DMS53 treated with DMSO at 0.1 percent for 48 hours (cell line): ENCODE data around the gene PLD2.

Experiments used
- DNase-seq: peaks from one replicate; lab custom pipeline; 2025; ENCODE audit not compliant: unreplicated experiment; lab: John Stamatoyannopoulos, UW

Gene PLD2, protein sequence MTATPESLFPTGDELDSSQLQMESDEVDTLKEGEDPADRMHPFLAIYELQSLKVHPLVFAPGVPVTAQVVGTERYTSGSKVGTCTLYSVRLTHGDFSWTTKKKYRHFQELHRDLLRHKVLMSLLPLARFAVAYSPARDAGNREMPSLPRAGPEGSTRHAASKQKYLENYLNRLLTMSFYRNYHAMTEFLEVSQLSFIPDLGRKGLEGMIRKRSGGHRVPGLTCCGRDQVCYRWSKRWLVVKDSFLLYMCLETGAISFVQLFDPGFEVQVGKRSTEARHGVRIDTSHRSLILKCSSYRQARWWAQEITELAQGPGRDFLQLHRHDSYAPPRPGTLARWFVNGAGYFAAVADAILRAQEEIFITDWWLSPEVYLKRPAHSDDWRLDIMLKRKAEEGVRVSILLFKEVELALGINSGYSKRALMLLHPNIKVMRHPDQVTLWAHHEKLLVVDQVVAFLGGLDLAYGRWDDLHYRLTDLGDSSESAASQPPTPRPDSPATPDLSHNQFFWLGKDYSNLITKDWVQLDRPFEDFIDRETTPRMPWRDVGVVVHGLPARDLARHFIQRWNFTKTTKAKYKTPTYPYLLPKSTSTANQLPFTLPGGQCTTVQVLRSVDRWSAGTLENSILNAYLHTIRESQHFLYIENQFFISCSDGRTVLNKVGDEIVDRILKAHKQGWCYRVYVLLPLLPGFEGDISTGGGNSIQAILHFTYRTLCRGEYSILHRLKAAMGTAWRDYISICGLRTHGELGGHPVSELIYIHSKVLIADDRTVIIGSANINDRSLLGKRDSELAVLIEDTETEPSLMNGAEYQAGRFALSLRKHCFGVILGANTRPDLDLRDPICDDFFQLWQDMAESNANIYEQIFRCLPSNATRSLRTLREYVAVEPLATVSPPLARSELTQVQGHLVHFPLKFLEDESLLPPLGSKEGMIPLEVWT

DNA sequence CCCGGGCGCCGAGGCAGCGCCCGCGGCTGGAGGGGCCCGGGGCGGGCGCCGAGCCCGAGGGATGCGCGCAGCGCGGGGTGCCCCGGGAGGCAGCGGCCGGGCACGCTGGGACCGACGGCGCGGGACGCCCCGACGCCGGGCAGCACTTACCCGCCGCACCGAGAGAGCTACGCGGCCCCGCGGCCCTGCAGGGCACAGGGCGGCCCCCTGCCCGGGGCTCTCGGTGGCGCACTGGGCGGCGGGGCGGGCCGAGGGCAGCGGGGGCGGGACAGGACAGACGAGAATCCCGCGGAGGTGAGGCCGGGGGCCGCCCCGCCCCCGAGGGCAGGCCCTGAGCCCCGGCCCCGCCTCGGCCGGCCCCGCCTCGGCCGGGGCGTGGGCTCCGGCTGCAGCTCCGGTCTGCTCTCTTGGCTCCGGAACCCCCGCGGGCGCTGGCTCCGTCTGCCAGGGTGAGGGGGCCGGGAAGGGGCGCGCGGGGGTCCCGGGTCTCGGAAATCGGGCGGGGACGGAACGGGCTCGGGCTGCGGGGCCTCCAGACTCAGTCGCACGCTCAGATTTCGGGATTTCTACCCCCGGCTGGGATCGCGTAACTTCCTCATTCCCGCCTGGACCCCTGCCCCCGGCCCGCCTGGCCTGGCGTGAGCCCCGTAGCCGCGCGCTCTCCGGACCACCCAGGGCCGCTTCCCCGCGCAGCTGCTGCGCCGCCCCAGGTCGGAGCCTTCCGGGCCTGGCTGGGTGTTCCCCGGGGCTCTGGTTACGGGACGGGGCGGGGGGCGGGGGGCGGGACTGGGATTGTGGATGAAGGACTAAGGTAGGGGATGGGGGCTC lies at the start of gene PLD2:
TSS of gene PLD2 (plus strand) at position 376 of the 828 bp plus-strand sequence. CDS start 621 bp downstream, outside the sequence.
- DNase-seq: peak; percentile 53

GRCh38 chr17:4759776-4760236 lies 47.1 kb upstream of the PLD2 start:
- no peak for DNase-seq

GRCh38 chr17:4764595-4764994 lies 42.4 kb upstream of the PLD2 start:
- DNase-seq: no peak

- no peak for DNase-seq
These were observed 40.8 kb upstream of the PLD2 start for GRCh38 chr17:4766201-4766600.

- no peak for DNase-seq
These were observed 40.2 kb upstream of the PLD2 start for GRCh38 chr17:4766723-4767122.

GRCh38 chr17:4768298-4768697 lies 38.7 kb upstream of the PLD2 start:
- no peak for DNase-seq

DNA sequence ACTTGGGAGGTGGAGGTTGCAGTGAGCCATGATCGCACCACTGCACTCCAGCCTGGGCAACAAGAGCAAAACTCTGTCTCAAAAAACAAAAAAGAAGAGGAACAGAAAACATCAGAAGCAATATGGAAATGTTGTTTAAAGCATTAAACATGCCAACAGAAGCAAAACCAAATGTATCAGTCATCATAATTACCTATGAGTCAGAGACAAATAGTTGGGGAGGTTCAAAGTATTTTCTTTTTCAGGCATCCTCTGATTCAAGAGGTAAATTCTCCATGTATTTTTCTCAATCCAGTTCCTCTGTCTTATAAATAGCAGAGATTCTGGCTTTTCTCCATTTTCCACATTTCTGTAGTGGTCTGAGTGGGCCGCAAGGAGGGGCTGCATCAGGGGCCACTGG lies 37.3 kb upstream of the PLD2 start:
- no peak for DNase-seq

GRCh38 chr17:4771519-4772234 lies 35.3 kb upstream of the PLD2 start, which contains the start of gene TM4SF5:
TM4SF5 (plus strand) TSS chr17:4771886; CDS start chr17:4771923, 37 bp downstream.
- DNase-seq: peak; percentile 5

DNA sequence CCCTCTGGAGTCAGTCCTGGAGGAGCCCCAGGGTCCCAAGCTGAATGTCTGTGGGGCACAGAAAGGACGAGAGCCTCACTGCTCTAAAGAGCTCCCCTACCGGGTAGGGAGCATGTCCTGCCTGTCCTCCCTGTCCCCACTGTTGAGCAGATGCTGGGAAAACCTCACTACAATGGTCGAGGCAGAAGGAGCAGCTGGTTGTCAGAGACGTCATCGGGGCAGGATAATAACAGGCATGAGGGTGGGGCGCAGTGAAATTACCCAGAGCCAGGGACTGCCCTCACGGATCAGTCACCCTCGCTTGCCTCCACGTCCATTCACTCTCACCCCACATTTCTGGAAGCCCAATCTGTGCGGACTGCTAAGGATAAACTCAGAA lies 34.7 kb upstream of the PLD2 start:
- DNase-seq: no peak

GRCh38 chr17:4777969-4778760 lies 28.8 kb upstream of the PLD2 start:
- DNase-seq: no peak

DNA sequence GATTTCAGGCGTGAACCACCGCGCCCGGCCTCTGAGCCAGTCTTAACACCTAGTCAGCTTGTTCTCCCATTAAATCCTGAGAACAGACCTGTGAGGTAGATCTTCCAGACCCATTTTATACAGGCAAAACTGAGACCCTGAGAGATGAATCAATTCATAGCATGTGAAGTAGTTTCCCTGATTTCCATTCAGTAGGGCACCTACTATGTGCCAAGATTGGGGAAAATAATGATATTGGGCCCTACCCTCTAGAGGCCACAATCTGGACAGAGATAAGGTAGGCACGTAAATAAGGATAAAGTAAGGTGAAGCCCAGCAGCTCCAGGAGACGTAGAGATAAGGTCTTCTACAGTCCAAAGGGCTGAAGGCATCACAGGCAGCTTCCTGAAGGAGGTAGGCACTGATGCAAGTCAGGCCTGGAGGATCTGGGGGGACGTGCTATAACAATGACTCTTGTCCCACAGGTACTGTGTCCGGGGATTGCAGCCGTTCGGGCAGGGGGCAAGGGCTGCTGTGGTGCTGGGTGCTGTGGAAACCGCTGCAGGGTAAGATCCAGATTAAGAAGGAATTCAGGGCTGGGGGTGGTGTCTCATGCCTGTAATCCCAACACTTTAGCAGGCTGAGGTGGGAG lies 26.5 kb upstream of the PLD2 start:
- no peak for DNase-seq

- DNase-seq: no peak
These were observed 24.3 kb upstream of the PLD2 start for GRCh38 chr17:4782652-4783051.

DNA sequence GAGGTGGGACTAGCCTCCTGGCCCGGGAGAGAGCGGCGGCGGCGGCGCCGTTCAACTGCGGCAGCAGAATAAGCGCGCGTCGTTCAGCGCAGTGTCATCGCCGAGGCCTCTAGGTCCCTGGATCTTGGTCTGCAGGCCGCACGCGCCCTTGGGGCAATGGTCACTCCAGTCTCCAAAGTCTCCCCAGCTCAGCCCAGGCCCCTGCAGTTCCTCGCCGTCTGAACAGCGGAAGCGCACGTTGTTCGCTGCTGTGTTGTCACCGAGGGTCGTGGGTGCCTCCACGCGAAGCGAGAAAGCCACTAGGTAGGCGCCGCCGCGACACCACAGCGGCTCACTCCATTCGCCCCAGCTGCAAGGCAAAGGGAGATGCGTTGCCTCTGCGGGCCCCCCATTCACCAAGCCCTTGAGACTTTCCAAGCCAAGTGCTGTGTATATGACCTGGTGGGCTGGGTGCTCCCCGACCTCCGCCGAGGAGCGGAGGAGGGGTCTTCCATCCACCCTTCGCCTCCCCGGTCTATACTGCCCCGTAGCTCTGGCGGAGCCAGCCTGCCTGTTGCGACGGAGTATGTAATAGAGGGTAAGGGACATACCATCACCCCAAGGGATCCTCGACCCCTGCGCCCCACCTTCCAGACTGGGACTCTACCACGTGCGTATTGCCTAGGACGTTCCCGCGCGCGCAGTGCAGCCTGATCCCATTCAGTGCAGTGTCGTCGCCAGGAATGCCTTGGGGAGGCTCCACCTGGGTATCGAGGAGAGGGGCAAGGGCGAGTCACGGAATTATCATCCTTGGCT lies 21.4 kb upstream of the PLD2 start:
- DNase-seq: peak; percentile 8

DNA sequence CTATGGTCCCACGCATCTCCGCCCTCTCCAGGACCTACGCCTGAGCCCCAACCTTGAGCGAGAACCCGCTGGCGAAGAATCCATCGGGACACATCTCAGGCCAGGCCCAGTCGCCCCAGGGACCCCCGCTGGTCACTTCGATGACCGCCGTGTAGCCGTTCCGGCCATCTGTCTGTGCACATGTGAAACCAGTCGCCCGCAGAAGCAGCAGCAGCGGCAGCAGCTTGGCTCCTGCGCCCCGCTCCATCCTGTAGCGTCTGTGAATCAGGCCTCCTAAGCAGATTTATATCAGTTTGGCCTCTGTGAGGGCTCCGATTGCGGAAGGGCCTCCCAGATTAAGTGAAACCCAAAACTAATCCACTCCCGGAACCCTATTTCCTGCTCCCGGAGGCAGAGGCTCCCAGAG lies 20.8 kb upstream of the PLD2 start, which contains the start of gene VMO1:
TSS of gene VMO1 (minus strand) at position 259 of the 406 bp plus-strand sequence. CDS start at position 247, 12 bp downstream.
- peak; percentile 3 for DNase-seq

DNA sequence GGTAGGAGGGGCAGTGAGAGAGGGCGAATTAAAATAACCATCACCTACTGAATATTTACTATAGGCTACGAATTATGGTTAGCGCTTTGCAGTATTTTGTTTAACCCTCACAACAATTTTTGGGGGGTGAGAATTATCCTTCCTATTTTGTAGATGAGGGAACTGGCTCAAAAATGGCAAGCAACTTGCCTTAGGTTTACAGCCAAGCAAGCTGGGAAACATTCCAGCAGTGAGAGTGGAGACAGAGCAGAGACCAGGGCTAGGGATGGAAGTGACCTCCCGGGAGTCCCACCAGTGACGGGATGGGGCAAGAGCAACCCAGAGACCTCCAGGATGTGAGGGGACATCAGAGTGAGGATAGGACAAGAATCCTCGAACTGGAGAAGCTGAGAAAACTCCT lies 20.4 kb upstream of the PLD2 start:
- DNase-seq: no peak

DNA sequence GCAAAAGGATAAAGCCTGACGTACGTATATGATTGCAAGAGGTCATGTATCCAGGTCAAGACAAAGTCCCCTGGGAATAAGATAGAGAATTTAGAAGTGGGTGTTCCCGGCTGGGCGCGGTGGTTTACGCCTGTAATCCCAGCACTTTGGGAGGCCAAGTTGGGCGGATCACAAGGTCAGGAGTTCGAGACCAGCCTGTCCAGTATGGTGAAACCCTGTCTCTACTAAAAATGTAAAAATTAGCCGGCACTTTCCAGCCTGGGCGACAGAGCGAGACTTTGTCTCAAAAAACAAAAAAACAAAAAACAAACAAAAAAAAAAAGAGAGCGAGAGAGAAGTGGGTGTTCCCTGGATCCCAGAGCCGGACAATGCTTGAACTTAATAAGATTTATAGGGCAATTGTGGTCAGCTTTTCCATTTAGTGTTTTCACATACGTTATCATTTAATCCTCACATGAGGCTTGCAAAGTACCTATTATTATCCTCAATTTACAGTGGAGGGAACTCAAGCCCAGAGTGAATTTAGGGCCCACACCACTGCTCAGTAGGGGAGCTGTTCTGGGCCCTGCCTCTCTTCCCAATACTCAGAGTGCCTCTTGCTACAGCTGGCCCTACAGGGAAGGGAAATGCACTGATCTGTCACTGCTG lies 18.7 kb upstream of the PLD2 start:
- no peak for DNase-seq
